Panc1 (cell line): ENCODE results near the gene PAGR1.

Source experiments
- POLR2AphosphoS5 ChIP-seq: IDR thresholded peaks from 2 replicates; pipeline ENCODE4 v1.6.1; 2012; ENCODE audit warnings: mild to moderate bottlenecking, low read depth, low read length, moderate library complexity
- SIN3A ChIP-seq: IDR thresholded peaks from 2 replicates; pipeline ENCODE4 v1.6.1; 2012; ENCODE audit warnings: low read depth, mild to moderate bottlenecking, low read length, moderate library complexity, borderline replicate concordance; ENCODE audit not compliant: insufficient read depth
- TCF7L2 ChIP-seq: IDR thresholded peaks from 2 replicates; pipeline ENCODE4 v1.6.1; 2011; ENCODE audit warnings: mild to moderate bottlenecking, low read depth, low read length, inconsistent platforms
- TF ChIP-seq, protein P1 (sequence below): fragments of 450-650 bp; IDR thresholded peaks from 2 replicates; pipeline ENCODE4 v1.5.1; 2017; ENCODE audit warnings: mild to moderate bottlenecking
- TF ChIP-seq, protein P2 (sequence below), 2 experiments: IDR thresholded peaks; 2 replicates each; pipeline ENCODE4 v1.6.1; 2011 to 2012; ENCODE audit warnings: low read depth in 2 of 2, control low read depth in 1 of 2, low read length in 1 of 2, mild to moderate bottlenecking in 1 of 2, moderate library complexity in 1 of 2; ENCODE audit not compliant: insufficient read depth in 1 of 2

DNA sequence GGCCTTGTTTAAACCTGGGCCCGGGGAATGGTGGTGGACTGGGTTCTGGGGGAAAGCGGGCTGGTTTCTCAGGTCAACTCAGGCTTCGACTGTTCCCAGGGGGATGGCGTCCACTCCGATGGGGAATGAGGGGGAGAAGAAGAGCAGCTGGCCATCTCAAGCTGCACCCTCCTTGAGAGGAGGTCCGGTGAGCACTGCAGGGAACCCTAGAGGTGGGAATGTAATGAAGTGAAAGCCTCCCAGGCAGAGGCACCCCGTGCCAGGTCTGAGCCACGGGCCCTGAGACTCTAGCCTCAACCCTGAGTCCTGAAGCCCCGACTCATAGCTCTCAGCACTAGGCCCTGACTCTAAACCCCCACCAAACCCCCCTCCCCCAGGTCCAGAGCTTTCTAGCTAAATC, 48.3 kb downstream of the PAGR1 start:
- TF ChIP-seq, protein P1, sequence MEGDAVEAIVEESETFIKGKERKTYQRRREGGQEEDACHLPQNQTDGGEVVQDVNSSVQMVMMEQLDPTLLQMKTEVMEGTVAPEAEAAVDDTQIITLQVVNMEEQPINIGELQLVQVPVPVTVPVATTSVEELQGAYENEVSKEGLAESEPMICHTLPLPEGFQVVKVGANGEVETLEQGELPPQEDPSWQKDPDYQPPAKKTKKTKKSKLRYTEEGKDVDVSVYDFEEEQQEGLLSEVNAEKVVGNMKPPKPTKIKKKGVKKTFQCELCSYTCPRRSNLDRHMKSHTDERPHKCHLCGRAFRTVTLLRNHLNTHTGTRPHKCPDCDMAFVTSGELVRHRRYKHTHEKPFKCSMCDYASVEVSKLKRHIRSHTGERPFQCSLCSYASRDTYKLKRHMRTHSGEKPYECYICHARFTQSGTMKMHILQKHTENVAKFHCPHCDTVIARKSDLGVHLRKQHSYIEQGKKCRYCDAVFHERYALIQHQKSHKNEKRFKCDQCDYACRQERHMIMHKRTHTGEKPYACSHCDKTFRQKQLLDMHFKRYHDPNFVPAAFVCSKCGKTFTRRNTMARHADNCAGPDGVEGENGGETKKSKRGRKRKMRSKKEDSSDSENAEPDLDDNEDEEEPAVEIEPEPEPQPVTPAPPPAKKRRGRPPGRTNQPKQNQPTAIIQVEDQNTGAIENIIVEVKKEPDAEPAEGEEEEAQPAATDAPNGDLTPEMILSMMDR = no peak
- TF ChIP-seq, protein P2, sequence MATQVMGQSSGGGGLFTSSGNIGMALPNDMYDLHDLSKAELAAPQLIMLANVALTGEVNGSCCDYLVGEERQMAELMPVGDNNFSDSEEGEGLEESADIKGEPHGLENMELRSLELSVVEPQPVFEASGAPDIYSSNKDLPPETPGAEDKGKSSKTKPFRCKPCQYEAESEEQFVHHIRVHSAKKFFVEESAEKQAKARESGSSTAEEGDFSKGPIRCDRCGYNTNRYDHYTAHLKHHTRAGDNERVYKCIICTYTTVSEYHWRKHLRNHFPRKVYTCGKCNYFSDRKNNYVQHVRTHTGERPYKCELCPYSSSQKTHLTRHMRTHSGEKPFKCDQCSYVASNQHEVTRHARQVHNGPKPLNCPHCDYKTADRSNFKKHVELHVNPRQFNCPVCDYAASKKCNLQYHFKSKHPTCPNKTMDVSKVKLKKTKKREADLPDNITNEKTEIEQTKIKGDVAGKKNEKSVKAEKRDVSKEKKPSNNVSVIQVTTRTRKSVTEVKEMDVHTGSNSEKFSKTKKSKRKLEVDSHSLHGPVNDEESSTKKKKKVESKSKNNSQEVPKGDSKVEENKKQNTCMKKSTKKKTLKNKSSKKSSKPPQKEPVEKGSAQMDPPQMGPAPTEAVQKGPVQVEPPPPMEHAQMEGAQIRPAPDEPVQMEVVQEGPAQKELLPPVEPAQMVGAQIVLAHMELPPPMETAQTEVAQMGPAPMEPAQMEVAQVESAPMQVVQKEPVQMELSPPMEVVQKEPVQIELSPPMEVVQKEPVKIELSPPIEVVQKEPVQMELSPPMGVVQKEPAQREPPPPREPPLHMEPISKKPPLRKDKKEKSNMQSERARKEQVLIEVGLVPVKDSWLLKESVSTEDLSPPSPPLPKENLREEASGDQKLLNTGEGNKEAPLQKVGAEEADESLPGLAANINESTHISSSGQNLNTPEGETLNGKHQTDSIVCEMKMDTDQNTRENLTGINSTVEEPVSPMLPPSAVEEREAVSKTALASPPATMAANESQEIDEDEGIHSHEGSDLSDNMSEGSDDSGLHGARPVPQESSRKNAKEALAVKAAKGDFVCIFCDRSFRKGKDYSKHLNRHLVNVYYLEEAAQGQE (IDR thresholded peaks at IDR 0.05; ENCODE audit: insufficient read depth in 1 of 2, low read depth in 2 of 2, low read length in 1 of 2) = no peak
- TF ChIP-seq POLR2AphosphoS5 (no peak), SIN3A (no peak), TCF7L2 (no peak)
